Hepatocyte (in vitro differentiated cells): Measurements from ENCODE around the gene MFSD6L. TPM values are rescaled to one million over a fixed set of nuclear protein-coding genes. Genes with fewer than 3 reads are reported as not detected.

Experiments
- DNase-seq: peaks from one replicate; pipeline ENCODE4 v3.0.0-alpha.2; 2016; ENCODE audit warnings: low spot score
- H2AFZ ChIP-seq: fragments of 200-600 bp; sonication (generic); 2 replicates; pipeline ENCODE4 v1.6.0; 2016; ENCODE audit warnings: antibody characterized with exemption, mild to moderate bottlenecking
- H3K27ac ChIP-seq: fragments of 200-600 bp; sonication (generic); 2 replicates; pipeline ENCODE4 v1.5.1; 2016; ENCODE audit warnings: mild to moderate bottlenecking
- H3K27me3 ChIP-seq: fragments of 200-600 bp; sonication (generic); 2 replicates; pipeline ENCODE4 v1.6.1; 2016
- H3K36me3 ChIP-seq: fragments of 200-600 bp; sonication (generic); replicated peaks from 2 replicates; pipeline ENCODE4 v1.5.1; 2016; ENCODE audit warnings: low read depth; ENCODE audit not compliant: insufficient read depth
- H3K4me1 ChIP-seq: fragments of 200-600 bp; sonication (generic); 2 replicates; pipeline ENCODE4 v1.5.1; 2016; ENCODE audit warnings: mild to moderate bottlenecking, moderate library complexity; ENCODE audit not compliant: insufficient read depth
- H3K4me2 ChIP-seq: fragments of 200-600 bp; sonication (generic); 2 replicates; pipeline ENCODE4 v1.6.0; 2016
- H3K4me3 ChIP-seq: fragments of 200-600 bp; sonication (generic); 2 replicates; pipeline ENCODE4 v1.5.1; 2016; ENCODE audit warnings: mild to moderate bottlenecking
- H3K79me2 ChIP-seq: fragments of 200-600 bp; sonication (generic); 2 replicates; pipeline ENCODE4 v1.6.0; 2017; ENCODE audit warnings: mild to moderate bottlenecking
- H3K9me2 ChIP-seq: fragments of 200-600 bp; sonication (generic); replicated peaks from 2 replicates; pipeline ENCODE4 v1.6.0; 2017; ENCODE audit warnings: mild to moderate bottlenecking; ENCODE audit not compliant: insufficient read depth
- H3K9me3 ChIP-seq: fragments of 200-600 bp; sonication (generic); 2 replicates; pipeline ENCODE4 v1.5.1; 2016; ENCODE audit warnings: low read depth, mild to moderate bottlenecking
- H4K20me1 ChIP-seq: fragments of 200-600 bp; sonication (generic); 2 replicates; pipeline ENCODE4 v1.6.0; 2016; ENCODE audit warnings: mild to moderate bottlenecking; ENCODE audit not compliant: insufficient read depth, poor library complexity, severe bottlenecking
- EZH2 ChIP-seq: fragments of 200-600 bp; sonication (generic); IDR thresholded peaks from 2 replicates; pipeline ENCODE4 v1.6.1; 2016; ENCODE audit warnings: antibody characterized with exemption, mild to moderate bottlenecking, borderline replicate concordance
- EZH2phosphoT487 ChIP-seq: fragments of 200-600 bp; sonication (generic); IDR thresholded peaks from one replicate; pipeline ENCODE4 v1.6.1; 2018; ENCODE audit warnings: antibody characterized with exemption, mild to moderate bottlenecking, low read depth, moderate library complexity; ENCODE audit not compliant: unreplicated experiment, severe bottlenecking
- WGBS: methylation state at CpG from one replicate; pipeline ENCODE4 v1.1.6; 2016; ENCODE audit warnings: low lambda C conversion rate; ENCODE audit errors: missing lambda C conversion rate; 5-methylcytosine and 5-hydroxymethylcytosine counted together
- polyA plus RNA-seq: library from polyadenylated mRNA; unstranded; fragments of >200 nt; fragmentation: Nextera tagmentation; extraction: Ambion mirVana; gene quantifications from 2 replicates; pipeline ENCODE4 v1.2.1, GENCODE V29; 2016
- total RNA-seq: library from RNA; depleted of rRNA; stranded (reverse); fragments of >200 nt; gene quantifications from 2 replicates; pipeline ENCODE4 v1.2.3, GENCODE V29; 2014
- TF ChIP-seq, protein P1 (sequence below): fragments of 200-600 bp; sonication (generic); IDR thresholded peaks from 2 replicates; pipeline ENCODE4 v1.5.1; 2016; ENCODE audit warnings: antibody characterized with exemption, mild to moderate bottlenecking; ENCODE audit not compliant: poor library complexity

Gene MFSD6L
- total and polyA plus RNA-seq, 2 experiments from 2014 or later, result 0.34 to 2.2 TPM

DNA sequence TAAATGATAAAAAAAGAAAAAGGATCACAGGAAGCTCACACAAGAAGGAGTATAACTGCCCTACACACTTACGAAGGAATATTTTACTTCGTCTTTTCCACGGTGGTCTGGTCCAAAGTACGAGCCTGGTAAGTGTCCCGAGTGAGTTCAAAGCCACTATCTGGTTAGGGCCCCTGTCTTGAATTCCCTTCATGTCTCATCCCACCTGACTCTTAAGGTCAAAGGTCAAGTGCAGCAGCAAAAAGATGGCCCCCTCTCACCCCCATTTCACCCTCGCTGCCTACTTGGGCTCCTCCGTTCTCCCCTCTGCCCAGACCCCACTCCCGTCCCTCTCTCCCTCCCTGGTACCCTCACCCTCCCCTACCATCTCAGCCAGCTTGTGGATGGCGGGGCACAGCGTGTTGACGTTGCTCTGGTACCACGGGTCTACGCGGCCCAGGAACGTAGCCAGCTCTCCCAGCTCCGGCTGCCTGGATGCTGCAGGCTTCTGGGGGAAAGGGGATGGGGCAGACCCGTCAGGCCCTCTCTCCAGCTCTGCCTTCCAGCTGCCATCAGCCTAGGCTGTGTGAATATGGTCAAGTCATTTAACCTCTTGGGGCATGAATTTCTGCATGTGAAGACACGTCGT lies 27.8 kb upstream of the MFSD6L start:
- H3K27ac ChIP-seq, result no peak overlapping the region

DNA sequence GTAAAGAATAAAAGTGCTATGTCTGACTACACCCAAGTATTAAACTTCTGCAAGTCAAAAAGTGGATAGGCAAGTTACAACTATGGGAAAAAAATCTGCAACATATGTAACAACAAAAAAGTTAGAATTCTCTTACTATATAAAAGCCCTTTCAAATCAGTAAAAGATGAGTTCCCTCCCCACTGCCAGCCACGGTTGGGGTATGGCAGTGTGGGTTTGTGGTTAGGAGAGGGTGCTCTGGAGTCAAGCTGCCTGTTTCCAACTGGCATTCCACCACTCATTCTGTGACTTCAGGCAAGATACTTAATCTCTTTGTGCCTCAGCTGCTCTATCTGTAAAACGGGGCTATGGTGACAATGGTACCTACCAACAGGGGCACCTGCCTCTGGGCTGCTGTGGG lies 26.6 kb upstream of the MFSD6L start:
- H3K9me3 ChIP-seq, result no peaks in the 10 kb centered on the region
- no peaks in the 10 kb centered on the region for H3K27me3 ChIP-seq
- H4K20me1 ChIP-seq, result no peaks in the 10 kb centered on the region
- no peak for DNase-seq
- H2AFZ ChIP-seq, result no peak overlapping the region
- no peaks in the 10 kb centered on the region for H3K36me3 ChIP-seq
- no peak overlapping the region for H3K4me2 ChIP-seq
- no peaks in the 10 kb centered on the region for H3K79me2 ChIP-seq
- 81% methylated on average over 2 of the region's 2 CpGs for WGBS
- TF ChIP-seq EZH2 (no peak), EZH2phosphoT487 (no peak)
- TF ChIP-seq, protein P1, sequence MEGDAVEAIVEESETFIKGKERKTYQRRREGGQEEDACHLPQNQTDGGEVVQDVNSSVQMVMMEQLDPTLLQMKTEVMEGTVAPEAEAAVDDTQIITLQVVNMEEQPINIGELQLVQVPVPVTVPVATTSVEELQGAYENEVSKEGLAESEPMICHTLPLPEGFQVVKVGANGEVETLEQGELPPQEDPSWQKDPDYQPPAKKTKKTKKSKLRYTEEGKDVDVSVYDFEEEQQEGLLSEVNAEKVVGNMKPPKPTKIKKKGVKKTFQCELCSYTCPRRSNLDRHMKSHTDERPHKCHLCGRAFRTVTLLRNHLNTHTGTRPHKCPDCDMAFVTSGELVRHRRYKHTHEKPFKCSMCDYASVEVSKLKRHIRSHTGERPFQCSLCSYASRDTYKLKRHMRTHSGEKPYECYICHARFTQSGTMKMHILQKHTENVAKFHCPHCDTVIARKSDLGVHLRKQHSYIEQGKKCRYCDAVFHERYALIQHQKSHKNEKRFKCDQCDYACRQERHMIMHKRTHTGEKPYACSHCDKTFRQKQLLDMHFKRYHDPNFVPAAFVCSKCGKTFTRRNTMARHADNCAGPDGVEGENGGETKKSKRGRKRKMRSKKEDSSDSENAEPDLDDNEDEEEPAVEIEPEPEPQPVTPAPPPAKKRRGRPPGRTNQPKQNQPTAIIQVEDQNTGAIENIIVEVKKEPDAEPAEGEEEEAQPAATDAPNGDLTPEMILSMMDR, result no peak
- H3K4me1 ChIP-seq, result no peaks in the 10 kb centered on the region
- no peak overlapping the region for H3K27ac ChIP-seq
- no peaks in the 10 kb centered on the region for H3K9me2 ChIP-seq
- H3K4me3 ChIP-seq, result no peak overlapping the region

More for the DNA sequence above, 27.8 kb upstream of the MFSD6L start:
- Histone ChIP-seq H3K36me3 (no peaks in the 10 kb centered on the region), H3K4me2 (no peak overlapping the region), H3K9me3 (no peaks in the 10 kb centered on the region), H3K79me2 (no peaks in the 10 kb centered on the region), H3K9me2 (no peaks in the 10 kb centered on the region), H3K4me3 (no peak overlapping the region), H4K20me1 (no peaks in the 10 kb centered on the region), H3K4me1 (no peaks in the 10 kb centered on the region), H3K27me3 (no peaks in the 10 kb centered on the region), H2AFZ (no peak overlapping the region)
- TF ChIP-seq, protein P1, result no peak
- TF ChIP-seq EZH2phosphoT487 (no peak), EZH2 (no peak)
- WGBS, result 83% methylated on average over 18 of the region's 19 CpGs
- DNase-seq, result no peak

DNA sequence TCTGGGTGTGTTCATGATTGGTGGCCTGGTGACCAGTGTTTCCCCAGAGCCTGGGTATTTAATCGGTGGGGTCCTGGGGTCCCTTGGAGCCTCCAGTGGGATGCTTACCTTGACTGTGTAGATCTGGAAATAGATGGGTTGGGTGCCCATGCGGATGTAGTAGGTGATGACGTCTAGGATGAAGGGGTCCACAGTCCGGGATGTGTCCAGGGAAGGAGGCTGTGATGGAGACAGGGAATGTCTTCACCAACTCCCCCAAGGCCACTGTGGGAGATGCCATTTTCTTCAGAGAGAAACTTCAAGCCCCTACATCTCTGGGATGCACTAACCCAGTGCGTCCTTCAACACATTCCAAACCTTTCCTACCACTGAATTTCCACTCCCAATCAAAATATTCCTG lies 24.1 kb upstream of the MFSD6L start:
- H4K20me1 ChIP-seq, result no peaks in the 10 kb centered on the region
- H3K36me3 ChIP-seq, result no peaks in the 10 kb centered on the region
- no peaks in the 10 kb centered on the region for H3K9me2 ChIP-seq
- TF ChIP-seq, protein P1, result no peak
- TF ChIP-seq EZH2, result no peak
- no peak for TF ChIP-seq EZH2phosphoT487
- no peaks in the 10 kb centered on the region for H3K79me2 ChIP-seq
- H3K4me1 ChIP-seq, result no peaks in the 10 kb centered on the region
- no peak overlapping the region for H3K4me3 ChIP-seq
- H2AFZ ChIP-seq, result no peak overlapping the region
- H3K9me3 ChIP-seq, result no peaks in the 10 kb centered on the region
- no peak overlapping the region for H3K27ac ChIP-seq
- WGBS, result 96% methylated on average over 5 of the region's 5 CpGs
- no peaks in the 10 kb centered on the region for H3K27me3 ChIP-seq
- no peak for DNase-seq
- H3K4me2 ChIP-seq, result no peak overlapping the region
